ENCODE data around the gene CARD19. TPM values are rescaled to one million over a fixed set of nuclear protein-coding genes. Genes with fewer than 3 reads are reported as not detected.
A peak's percentile ranks its signal among the peaks of the same experiment; 100 is the strongest.

The CARD19 gene
- total RNA-seq, 1 experiment from 2014 or later = 54.5 TPM

- no peak overlapping the region for H3K27ac ChIP-seq (ENCODE audit: low read depth, low read length)
- H3K4me3 ChIP-seq (replicated peaks in 1 of 2; ENCODE audit: low read depth in 1 of 2, low read length in 2 of 2) = peak overlapping the region in 1 of 2 experiments; percentile 36; a peak in 2 of 4 replicates
- intact Hi-C loops (cut with micrococcal nuclease) = loop anchor here (1.0 to 10.0 kb wide), 3 partner anchors 142 to 406 kb away; partner anchors contain the start of genes FAM120A and FAM120AOS
- H3K27me3 ChIP-seq (ENCODE audit: insufficient read depth, low read length) = no peaks in the 10 kb centered on the region
- no peak for TF ChIP-seq TCF7L2 (IDR thresholded peaks at IDR 0.05; ENCODE audit: borderline replicate concordance, extremely low read depth, insufficient read depth, insufficient read length)
- peak; percentile 22 for TF ChIP-seq YY1 (IDR thresholded peaks at IDR 0.05; ENCODE audit: extremely low read depth, insufficient replicate concordance, low read depth, low read length)
- TF ChIP-seq EGR1 (IDR thresholded peaks at IDR 0.05; ENCODE audit: low read depth) = no peak
- TF ChIP-seq, protein P1, sequence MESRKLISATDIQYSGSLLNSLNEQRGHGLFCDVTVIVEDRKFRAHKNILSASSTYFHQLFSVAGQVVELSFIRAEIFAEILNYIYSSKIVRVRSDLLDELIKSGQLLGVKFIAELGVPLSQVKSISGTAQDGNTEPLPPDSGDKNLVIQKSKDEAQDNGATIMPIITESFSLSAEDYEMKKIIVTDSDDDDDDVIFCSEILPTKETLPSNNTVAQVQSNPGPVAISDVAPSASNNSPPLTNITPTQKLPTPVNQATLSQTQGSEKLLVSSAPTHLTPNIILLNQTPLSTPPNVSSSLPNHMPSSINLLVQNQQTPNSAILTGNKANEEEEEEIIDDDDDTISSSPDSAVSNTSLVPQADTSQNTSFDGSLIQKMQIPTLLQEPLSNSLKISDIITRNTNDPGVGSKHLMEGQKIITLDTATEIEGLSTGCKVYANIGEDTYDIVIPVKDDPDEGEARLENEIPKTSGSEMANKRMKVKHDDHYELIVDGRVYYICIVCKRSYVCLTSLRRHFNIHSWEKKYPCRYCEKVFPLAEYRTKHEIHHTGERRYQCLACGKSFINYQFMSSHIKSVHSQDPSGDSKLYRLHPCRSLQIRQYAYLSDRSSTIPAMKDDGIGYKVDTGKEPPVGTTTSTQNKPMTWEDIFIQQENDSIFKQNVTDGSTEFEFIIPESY (IDR thresholded peaks at IDR 0.05; ENCODE audit: extremely low read depth, insufficient replicate concordance, low read length) = no peak
- peak; percentile 100 for TF ChIP-seq RAD21 (IDR thresholded peaks at IDR 0.05; ENCODE audit: low read depth)
- TF ChIP-seq FOSL1 (IDR thresholded peaks at IDR 0.05; ENCODE audit: low read depth) = no peak
- TF ChIP-seq CTCF (IDR thresholded peaks at IDR 0.05 in 2 of 3, conservative IDR thresholded peaks at IDR 0.05 in 1 of 3; ENCODE audit: borderline replicate concordance in 1 of 3, insufficient read depth in 1 of 3, low read depth in 2 of 3, low read length in 2 of 3) = peak; percentile 98 to 99 (median 99)
- no peaks in the 10 kb centered on the region for H3K79me2 ChIP-seq (ENCODE audit: insufficient read depth, low read length)
- no peak overlapping the region for H3K9ac ChIP-seq (ENCODE audit: low read length)
- ChIA-PET CTCF (interaction anchor here (1.5 to 1.6 kb wide), 3 partner anchors 141 to 145 kb away, joined by 3 to 6 read pairs (median 4); no protein-coding TSS in a partner anchor), POLR2A (no interaction called here), RAD21 (ENCODE audit: low non-redundant PET in 1 of 2, low total read pairs in 2 of 2, uncharacterized antibody in 2 of 2, unreplicated experiment in 2 of 2) (interaction anchor here in 1 of 2 experiments (0.7 kb wide), 1 partner anchor 143 kb away, joined by 3 read pairs; no protein-coding TSS in a partner anchor)
- no peaks in the 10 kb centered on the region for H3K9me2 ChIP-seq (ENCODE audit: insufficient read depth)
- no TSS peak for BruUV-seq (replicated peaks)
- peak; percentile 100 for ATAC-seq
- H3K4me2 ChIP-seq (ENCODE audit: low read length) = peak overlapping the region; percentile 64
- peak overlapping the region; percentile 96 for H2AFZ ChIP-seq (ENCODE audit: low read depth, low read length, poor library complexity, severe bottlenecking)
- H3K9me3 ChIP-seq (ENCODE audit: control insufficient read depth in 1 of 2, insufficient read depth in 1 of 2, low read depth in 1 of 2, low read length in 2 of 2) = no peaks in the 10 kb centered on the region
- H3K4me1 ChIP-seq (ENCODE audit: control insufficient read depth in 1 of 2, insufficient read depth in 2 of 2, low read length in 2 of 2) = peaks cover 3 to 7% of the 10 kb centered on the region in 2 experiments; a peak in 3 of 4 replicates
- peak; percentile 67 for DNase-seq (ENCODE audit: low read depth, low spot score)
- H4K20me1 ChIP-seq (ENCODE audit: insufficient read depth) = no peaks in the 10 kb centered on the region
- no peaks in the 10 kb centered on the region for H3K36me3 ChIP-seq (ENCODE audit: control insufficient read depth in 1 of 2, insufficient read depth in 2 of 2, low read length in 2 of 2)
These were observed 63.8 kb downstream of the CARD19 start for GRCh38 chr9:93159601-93160471.
